Renal cortical epithelial cell (primary cell): ENCODE measurements around the gene DST. TPM values are rescaled to one million over a fixed set of nuclear protein-coding genes. Genes with fewer than 3 reads are reported as not detected.
A peak's percentile ranks its signal among the peaks of the same experiment; 100 is the strongest.
"Not testable (repeated sequence)": the region's sequence is repeated elsewhere in the genome, so short reads cannot be mapped to it uniquely, and the experiment has no call there.

Source experiments
- DNase-seq: peaks from one replicate; pipeline ENCODE4 v3.0.0-alpha.2; 2011; ENCODE audit warnings: low read depth
- total RNA-seq: library from RNA; depleted of rRNA; stranded (reverse); fragments of >200 nt; gene quantifications from 2 replicates; pipeline ENCODE4 v1.2.3, GENCODE V29; 2014

Gene DST
- total RNA-seq, 1 donor from 2014 or later = 419 TPM

- DNase-seq = no peak
Observed at GRCh38 chr6:56517155-56517745, 125.4 kb downstream of the DST start.

- DNase-seq = no peak
Observed at GRCh38 chr6:56516003-56516402, 126.7 kb downstream of the DST start.

GRCh38 chr6:56515081-56515905, 127.4 kb downstream of the DST start:
- no peak for DNase-seq

GRCh38 chr6:56514395-56514794, 128.3 kb downstream of the DST start:
- no peak for DNase-seq

- DNase-seq = no peak
Observed at GRCh38 chr6:56513631-56514030, 129.1 kb downstream of the DST start.

- no peak for DNase-seq
Observed at GRCh38 chr6:56511591-56511990, 131.1 kb downstream of the DST start.

GRCh38 chr6:56510984-56511531, 131.6 kb downstream of the DST start:
- DNase-seq = no peak

GRCh38 chr6:56509031-56509430, 133.7 kb downstream of the DST start:
- no peak for DNase-seq

- DNase-seq = no peak
Observed at GRCh38 chr6:56507517-56507916, 135.2 kb downstream of the DST start.

- no peak for DNase-seq
Observed at GRCh38 chr6:56505512-56506260, 137.0 kb downstream of the DST start.

GRCh38 chr6:56501993-56502392, 140.7 kb downstream of the DST start:
- no peak for DNase-seq

GRCh38 chr6:56499095-56499494, 143.6 kb downstream of the DST start:
- DNase-seq = no peak

- DNase-seq = no peak
Observed at GRCh38 chr6:56497691-56498090, 145.0 kb downstream of the DST start.

- DNase-seq = no peak
Observed at GRCh38 chr6:56497240-56497639, 145.4 kb downstream of the DST start.

- DNase-seq = not testable (repeated sequence)
Observed at GRCh38 chr6:56496650-56497049, 146.0 kb downstream of the DST start.

- no peak for DNase-seq
Observed at GRCh38 chr6:56495654-56496053, 147.0 kb downstream of the DST start.

- no peak for DNase-seq
Observed at GRCh38 chr6:56491606-56492328, 150.9 kb downstream of the DST start.

GRCh38 chr6:56490993-56491392, 151.7 kb downstream of the DST start:
- DNase-seq = peak; percentile 92

- no peak for DNase-seq
Observed at GRCh38 chr6:56489559-56489958, 153.1 kb downstream of the DST start.

- DNase-seq = no peak
Observed at GRCh38 chr6:56488281-56488680, 154.4 kb downstream of the DST start.

GRCh38 chr6:56486681-56487080, 156.0 kb downstream of the DST start:
- DNase-seq = peak; percentile 76

GRCh38 chr6:56484669-56485068, 158.0 kb downstream of the DST start:
- peak; percentile 66 for DNase-seq
